T-helper 1 cell treated with Interleukin-12 subunit alpha and Interleukin-12 subunit beta and Interleukin-4 antibody, amounts not matched to agents 30 μg/mL and 1 μg/mL, for 36 hours (primary cell): ENCODE measurements around the gene AGFG2.
A peak's percentile ranks its signal among the peaks of the same experiment; 100 is the strongest.
"Not testable (repeated sequence)": the region's sequence is repeated elsewhere in the genome, so short reads cannot be mapped to it uniquely, and the experiment has no call there.

ENCODE experiments used
- H3K27ac Mint-ChIP-seq: one replicate; pipeline ENCODE4 v1.8.0; 2021; ENCODE audit warnings: mild to moderate bottlenecking, mixed read lengths
- H3K27me3 Mint-ChIP-seq: one replicate; pipeline ENCODE4 v1.8.0; 2021; ENCODE audit warnings: low read depth, mixed read lengths
- H3K36me3 Mint-ChIP-seq: one replicate; pipeline ENCODE4 v1.8.0; 2021; ENCODE audit warnings: low read depth, mixed read lengths
- H3K4me1 Mint-ChIP-seq: one replicate; pipeline ENCODE4 v1.8.0; 2021; ENCODE audit warnings: low read depth, mixed read lengths
- H3K4me3 Mint-ChIP-seq: one replicate; pipeline ENCODE4 v1.8.0; 2021; ENCODE audit warnings: mild to moderate bottlenecking, moderate library complexity, mixed read lengths
- H3K9me3 Mint-ChIP-seq: one replicate; pipeline ENCODE4 v1.8.0; 2021; ENCODE audit warnings: mixed read lengths

The AGFG2 gene

DNA sequence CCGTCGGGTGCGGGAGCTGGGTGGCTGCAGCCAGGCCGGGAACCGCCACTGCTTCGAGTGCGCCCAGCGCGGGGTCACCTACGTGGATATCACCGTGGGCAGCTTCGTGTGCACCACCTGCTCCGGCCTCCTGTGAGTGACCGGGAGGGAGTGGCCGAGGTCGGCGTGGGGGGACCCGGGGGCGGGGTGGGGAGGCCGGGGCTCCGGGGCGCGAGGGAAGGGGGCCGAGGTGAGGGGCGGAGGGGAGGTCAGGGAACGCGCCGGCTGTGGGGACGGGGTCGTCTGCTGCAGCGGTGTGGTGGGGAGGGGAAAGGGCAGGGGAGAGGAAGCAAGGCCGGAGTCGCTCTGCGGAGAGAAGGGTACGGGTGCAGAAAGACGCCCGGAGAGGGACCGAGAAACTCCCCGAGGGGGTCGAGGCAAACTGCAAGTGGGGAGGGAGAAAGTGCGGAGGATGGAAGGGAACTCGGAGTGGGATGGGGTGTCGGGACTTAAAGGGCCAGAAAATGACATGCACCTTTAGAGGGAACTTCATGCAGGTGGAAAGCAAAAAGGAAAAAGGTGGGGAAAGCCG is 518 bp downstream of the AGFG2 start:
- Mint-ChIP-seq H3K36me3 (peaks cover 9% of the 10 kb centered on the region), H3K4me3 (peak overlapping the region; percentile 98), H3K27me3 (no peaks in the 10 kb centered on the region), H3K9me3 (no peaks in the 10 kb centered on the region), H3K4me1 (peaks cover 45% of the 10 kb centered on the region), H3K27ac (peak overlapping the region; percentile 62)

DNA sequence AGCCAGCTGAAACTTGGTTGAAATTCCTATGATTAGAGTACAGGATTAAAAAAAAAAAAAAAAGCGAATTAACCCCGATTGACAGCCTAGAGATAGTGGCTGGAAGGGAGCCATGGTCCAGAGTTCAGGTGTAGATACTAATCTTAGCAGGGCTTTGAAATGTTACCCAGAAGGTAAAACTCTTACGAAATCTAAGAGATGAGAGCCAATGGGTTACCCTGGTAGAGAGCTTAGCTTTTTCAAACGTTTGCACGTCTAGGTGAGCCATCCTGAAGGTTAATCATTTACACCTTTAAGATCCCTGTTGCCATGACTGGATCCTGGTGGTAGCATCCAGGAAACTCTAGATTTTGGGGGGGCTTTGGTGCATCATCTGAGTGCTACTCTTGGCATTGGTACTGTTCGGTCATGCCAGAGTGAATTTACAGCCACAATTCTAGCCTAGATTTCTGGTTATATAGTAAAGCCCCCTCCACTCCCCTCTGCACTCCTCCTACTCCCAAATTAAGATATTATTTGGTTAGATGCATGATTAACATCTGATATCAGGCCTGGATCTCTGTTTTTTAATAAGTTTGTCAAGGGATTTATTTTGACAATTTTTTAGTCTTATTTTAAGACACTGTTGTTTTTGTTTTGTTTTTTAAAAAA is 1.2 kb downstream of the AGFG2 start:
- H3K4me3 Mint-ChIP-seq, result peak overlapping the region; percentile 98
- H3K9me3 Mint-ChIP-seq, result no peaks in the 10 kb centered on the region
- peaks cover 9% of the 10 kb centered on the region for H3K36me3 Mint-ChIP-seq
- H3K27ac Mint-ChIP-seq, result peak overlapping the region; percentile 62
- peaks cover 52% of the 10 kb centered on the region for H3K4me1 Mint-ChIP-seq
- H3K27me3 Mint-ChIP-seq, result no peaks in the 10 kb centered on the region

DNA sequence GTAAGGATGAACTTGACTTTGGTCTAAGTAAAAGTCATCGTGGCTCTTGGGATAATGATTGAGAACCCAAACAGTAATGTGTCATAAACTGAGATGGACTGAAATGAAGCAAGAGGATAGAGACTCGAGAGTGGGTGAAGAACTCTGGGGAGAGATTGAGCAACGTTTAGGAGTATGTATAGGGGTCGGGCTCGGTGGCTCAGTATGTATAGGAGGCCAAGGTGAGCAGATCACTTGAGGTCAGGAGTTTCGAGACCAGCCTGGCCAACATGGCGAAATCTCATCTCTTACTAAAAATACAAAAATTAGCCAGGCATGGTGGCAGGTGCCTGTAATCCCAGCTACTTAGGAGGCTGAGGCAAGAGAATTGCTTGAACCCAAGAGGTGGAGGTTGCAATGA is 2.3 kb downstream of the AGFG2 start:
- peaks cover 63% of the 10 kb centered on the region for H3K4me1 Mint-ChIP-seq
- not testable (repeated sequence) for H3K9me3 Mint-ChIP-seq, H3K27me3 Mint-ChIP-seq, H3K36me3 Mint-ChIP-seq
- peak overlapping the region; percentile 11 for H3K27ac Mint-ChIP-seq
- peak overlapping the region; percentile 17 for H3K4me3 Mint-ChIP-seq

DNA sequence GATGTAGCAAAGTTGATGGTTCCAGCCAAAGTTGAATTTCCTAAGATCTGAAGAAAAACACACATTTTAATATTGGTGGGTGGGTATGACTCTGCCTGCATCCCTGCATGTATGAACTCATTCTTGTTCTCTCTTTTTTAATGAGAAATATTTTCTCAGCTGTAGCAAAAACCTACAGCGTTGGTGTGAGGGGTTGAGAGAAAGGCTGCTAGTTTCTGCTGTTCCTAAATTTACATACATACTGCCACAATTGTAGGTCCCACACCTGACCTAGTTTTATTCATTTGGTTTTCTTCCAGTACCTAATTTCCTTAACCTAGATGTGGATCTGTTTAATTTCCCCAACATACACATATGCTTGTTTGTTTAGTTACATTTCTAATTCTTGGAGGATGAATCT is 4.6 kb downstream of the AGFG2 start:
- Mint-ChIP-seq H3K27me3 (no peaks in the 10 kb centered on the region), H3K4me3 (peak overlapping the region; percentile 64), H3K27ac (peak overlapping the region; percentile 93), H3K36me3 (peaks cover 14% of the 10 kb centered on the region), H3K9me3 (no peaks in the 10 kb centered on the region), H3K4me1 (peaks cover 78% of the 10 kb centered on the region)

DNA sequence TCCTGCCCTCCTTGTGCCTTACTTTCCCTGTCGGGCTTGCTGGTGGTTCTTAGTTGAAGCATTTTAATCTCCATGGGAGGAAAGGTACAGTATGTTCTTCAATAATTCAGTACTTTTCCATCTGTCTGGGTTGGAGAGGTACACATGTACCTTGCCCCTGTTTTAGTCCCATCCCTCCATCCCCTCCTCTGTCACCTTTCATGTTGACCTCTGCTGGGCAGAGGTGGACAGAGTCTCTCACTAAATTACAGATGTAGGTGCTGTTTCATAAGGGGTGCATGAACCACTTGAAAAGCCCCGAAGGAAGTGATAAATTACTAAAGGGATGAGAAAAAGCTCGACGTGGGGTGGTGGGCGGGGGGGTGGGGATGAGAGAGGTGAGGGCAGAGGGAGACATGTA is 5.4 kb downstream of the AGFG2 start:
- H3K4me3 Mint-ChIP-seq, result peak overlapping the region; percentile 64
- H3K27me3 Mint-ChIP-seq, result no peaks in the 10 kb centered on the region
- H3K36me3 Mint-ChIP-seq, result peaks cover 16% of the 10 kb centered on the region
- H3K4me1 Mint-ChIP-seq, result peaks cover 78% of the 10 kb centered on the region
- no peaks in the 10 kb centered on the region for H3K9me3 Mint-ChIP-seq
- H3K27ac Mint-ChIP-seq, result peak overlapping the region; percentile 93

DNA sequence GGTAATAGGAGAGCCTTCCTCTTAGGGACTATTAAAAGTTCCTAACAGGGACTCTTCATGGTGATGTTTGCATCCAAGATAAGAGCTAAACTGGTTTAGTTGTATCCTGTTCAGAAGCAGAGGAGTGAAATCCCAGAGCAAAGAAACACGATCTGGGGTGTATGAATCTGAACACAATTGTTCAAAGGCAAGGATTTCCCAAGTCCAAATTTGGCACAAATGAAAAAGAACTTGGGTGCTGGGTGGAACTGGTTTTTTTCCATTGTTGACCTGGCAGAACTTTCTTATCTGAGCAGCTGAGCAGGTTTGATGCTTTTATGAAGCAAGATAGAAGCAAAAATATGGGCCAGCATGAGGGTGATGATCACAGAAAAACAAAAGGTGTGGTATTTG is 6.0 kb downstream of the AGFG2 start:
- no peaks in the 10 kb centered on the region for H3K9me3 Mint-ChIP-seq
- H3K27ac Mint-ChIP-seq, result peak overlapping the region; percentile 93
- H3K4me1 Mint-ChIP-seq, result peaks cover 74% of the 10 kb centered on the region
- no peaks in the 10 kb centered on the region for H3K27me3 Mint-ChIP-seq
- peaks cover 16% of the 10 kb centered on the region for H3K36me3 Mint-ChIP-seq
- H3K4me3 Mint-ChIP-seq, result peak overlapping the region; percentile 64

DNA sequence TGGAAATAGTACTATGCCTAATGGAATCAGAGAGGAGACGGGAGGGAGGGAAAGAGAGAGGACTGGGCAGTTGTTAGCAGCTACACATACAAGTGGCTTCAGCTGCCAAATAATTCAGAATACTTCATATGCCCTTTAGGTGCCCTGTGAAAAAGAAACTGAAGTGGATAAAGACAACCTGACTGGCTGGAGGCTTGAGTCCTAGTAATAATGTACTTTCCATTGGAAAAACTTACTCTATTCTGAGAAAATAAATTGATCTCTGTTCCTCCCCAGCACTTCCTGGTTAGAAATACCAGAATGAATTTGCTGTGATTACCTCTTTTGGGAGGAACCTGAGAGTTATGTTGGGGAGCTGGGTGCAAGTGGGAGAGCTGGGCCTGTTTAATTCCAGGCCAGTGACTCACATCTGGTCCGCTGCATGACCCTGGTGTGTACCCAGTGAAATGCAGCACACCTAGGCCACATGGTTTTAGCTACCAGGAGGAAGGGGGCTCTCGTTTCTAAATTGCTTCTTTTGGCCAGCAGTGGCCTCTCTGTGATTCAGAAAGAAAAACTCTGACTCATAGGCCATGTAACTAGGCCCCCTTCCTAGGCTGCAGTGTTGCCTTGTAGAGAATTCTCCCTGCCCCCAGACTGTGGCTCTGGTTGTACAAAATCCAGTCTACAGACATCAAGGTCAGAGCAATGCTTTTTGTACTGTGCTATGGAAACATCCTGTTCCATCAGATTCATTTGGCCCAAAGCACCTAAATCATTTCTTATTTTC is 6.5 kb downstream of the AGFG2 start:
- H3K4me1 Mint-ChIP-seq, result peaks cover 74% of the 10 kb centered on the region
- peak overlapping the region; percentile 93 for H3K27ac Mint-ChIP-seq
- no peaks in the 10 kb centered on the region for H3K27me3 Mint-ChIP-seq
- H3K4me3 Mint-ChIP-seq, result peak overlapping the region; percentile 64
- no peaks in the 10 kb centered on the region for H3K9me3 Mint-ChIP-seq
- H3K36me3 Mint-ChIP-seq, result peaks cover 19% of the 10 kb centered on the region

DNA sequence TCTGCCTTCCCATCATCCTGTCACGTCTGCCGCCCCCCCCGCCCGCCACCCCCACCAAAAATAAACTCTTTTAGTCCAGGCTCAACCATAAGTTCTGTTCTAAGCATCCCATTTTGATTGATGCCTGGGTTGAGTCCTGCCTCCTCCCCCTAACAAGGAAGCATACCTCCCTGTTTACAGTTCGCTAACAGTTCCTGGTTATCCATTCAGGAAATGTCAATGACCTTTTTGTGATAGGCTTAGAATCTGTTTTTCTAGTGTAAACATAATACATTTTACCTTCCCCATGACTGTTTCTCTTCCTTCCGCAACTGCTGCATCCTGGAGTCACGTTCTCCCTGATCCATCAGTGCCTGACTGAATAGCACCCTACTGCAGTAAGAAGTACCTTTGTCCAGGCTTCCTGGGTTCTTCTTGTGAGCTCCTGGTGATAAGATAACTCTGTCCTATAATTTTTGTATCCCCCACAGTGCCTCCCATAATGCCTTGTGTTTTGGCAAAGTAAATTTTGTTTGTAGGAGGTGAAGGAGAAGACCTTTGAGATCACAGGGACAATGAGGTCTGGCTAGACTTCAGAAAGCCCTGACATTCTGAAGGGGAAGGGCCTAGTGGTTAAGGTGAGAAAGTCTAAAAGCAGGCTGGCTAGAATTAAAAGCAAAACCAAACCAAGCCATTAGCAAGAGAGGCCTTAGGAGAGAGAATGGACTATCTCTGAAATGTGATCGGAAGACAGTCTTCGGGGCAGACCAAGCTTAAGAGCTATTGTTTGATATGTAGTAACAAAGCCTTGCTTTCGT is 7.3 kb downstream of the AGFG2 start:
- no peaks in the 10 kb centered on the region for H3K9me3 Mint-ChIP-seq

DNA sequence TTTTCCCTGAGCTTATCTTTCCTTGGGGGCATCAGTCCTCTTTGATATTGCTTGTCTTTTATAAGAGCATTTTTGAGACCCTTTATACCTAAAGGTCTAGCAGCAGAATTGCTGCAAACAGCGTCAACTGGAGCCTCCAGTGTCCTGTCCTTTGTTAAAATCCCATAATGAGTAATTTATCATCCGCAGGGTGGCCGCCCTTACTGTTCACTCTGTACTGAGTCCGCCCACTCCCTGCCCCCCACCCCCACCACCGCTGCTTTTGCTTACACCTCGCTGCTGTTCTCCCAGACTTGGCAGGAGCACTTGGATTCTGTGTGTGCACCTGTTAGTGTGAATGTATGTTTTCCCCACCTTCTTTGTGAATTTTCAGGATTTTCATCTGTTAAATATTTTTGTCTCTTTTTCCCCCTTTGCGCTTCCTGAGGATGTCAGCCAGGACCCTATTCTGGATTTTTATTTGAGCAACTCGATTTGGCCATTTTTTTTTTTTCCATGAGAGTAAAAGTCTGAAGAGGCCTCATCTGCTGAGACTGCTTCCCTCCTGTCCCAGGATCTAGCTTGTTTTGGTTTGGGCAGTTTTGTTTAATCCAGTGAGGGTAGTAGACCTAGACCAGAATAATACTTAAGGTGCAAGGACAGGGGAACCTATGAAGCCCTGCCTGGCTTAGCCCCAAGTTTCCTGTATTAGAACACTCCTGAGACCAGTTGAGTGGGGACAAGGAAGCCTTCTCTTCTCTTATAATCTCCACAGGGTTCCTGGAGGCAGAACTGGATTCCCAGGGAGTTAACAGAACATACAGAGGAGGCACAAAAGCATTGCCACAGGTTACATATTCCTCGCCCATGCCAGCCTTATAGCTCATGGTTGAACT is 8.2 kb downstream of the AGFG2 start:
- no peaks in the 10 kb centered on the region for H3K9me3 Mint-ChIP-seq
- H3K4me3 Mint-ChIP-seq, result peak overlapping the region; percentile 64
- no peaks in the 10 kb centered on the region for H3K27me3 Mint-ChIP-seq
- peaks cover 16% of the 10 kb centered on the region for H3K36me3 Mint-ChIP-seq
- H3K4me1 Mint-ChIP-seq, result peaks cover 66% of the 10 kb centered on the region
- peak overlapping the region; percentile 93 for H3K27ac Mint-ChIP-seq

More for the DNA sequence above, 7.3 kb downstream of the AGFG2 start:
- Mint-ChIP-seq H3K27me3 (no peaks in the 10 kb centered on the region), H3K4me3 (peak overlapping the region; percentile 64), H3K36me3 (peaks cover 17% of the 10 kb centered on the region), H3K27ac (peak overlapping the region; percentile 93), H3K4me1 (peaks cover 71% of the 10 kb centered on the region)

DNA sequence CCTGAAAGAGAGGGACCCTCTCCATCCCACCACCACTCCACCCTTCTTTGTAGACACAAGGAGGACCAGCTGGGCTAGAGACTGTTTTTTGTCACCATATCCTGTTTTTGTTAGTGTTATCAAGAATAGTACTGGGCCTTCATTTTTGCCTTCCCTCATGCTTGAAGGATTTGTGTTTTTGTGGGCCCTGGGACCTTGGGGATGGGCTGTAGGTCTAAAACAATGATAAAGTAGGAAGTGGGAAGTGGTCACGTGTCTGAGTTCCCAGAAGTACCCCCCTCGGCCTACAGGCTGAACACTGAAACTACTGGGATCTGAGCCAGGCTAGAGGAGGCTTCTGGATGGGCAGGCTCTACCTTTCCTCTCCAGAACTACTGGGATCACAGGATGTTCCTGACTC is 8.9 kb downstream of the AGFG2 start:
- peaks cover 21% of the 10 kb centered on the region for H3K36me3 Mint-ChIP-seq
- H3K4me3 Mint-ChIP-seq, result peak overlapping the region; percentile 64
- no peaks in the 10 kb centered on the region for H3K9me3 Mint-ChIP-seq
- no peaks in the 10 kb centered on the region for H3K27me3 Mint-ChIP-seq
- H3K27ac Mint-ChIP-seq, result peak overlapping the region; percentile 93
- peaks cover 66% of the 10 kb centered on the region for H3K4me1 Mint-ChIP-seq

DNA sequence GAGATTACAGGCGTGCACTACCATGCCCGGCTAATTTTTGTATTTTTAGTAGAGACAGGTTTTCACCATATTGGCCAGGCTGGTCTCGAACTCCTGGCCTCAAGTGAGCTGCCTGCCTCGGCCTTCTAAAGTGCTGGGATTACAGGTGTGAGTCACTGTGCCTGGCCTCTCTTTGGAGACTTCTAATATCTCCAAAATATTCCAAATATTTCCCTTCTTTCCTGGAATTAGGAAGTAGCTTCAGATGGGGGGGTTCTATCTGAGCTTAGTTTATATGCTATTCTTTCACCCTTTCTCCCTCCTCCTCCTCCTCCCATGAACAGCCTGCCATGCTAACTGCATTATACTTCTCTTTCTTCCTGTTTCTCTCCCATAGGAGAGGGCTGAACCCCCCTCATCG is 9.4 kb downstream of the AGFG2 start:
- peak overlapping the region; percentile 46 for H3K4me3 Mint-ChIP-seq
- H3K27me3 Mint-ChIP-seq, result not testable (repeated sequence)

DNA sequence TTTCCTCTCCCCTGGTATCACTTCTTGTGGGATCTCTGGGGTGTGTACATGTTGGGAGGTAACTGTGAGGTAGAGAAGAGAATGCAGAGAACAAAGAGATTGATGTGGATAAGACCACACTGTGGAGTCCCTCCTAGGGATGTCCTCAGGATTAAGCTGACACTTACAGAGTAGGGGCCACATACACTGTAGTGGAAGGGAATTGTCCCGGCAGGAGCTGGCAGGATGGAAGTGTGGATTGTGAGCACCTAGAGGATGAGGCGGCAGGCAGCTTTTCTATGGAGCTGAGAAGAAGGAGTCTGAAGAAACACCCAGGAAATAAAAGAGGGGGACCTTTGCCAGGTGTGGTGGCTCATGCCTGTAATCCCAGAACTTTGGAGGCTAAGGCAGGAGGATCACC is 13.5 kb downstream of the AGFG2 start:
- Mint-ChIP-seq H3K9me3 (no peaks in the 10 kb centered on the region), H3K4me3 (no peak overlapping the region), H3K36me3 (peaks cover 35% of the 10 kb centered on the region), H3K4me1 (peaks cover 25% of the 10 kb centered on the region), H3K27ac (peak overlapping the region; percentile 18), H3K27me3 (no peaks in the 10 kb centered on the region)

More for the DNA sequence above, 9.4 kb downstream of the AGFG2 start:
- Mint-ChIP-seq H3K27ac (peak overlapping the region; percentile 93), H3K36me3 (peaks cover 21% of the 10 kb centered on the region), H3K4me1 (peaks cover 62% of the 10 kb centered on the region)
- H3K9me3 Mint-ChIP-seq, result not testable (repeated sequence)

DNA sequence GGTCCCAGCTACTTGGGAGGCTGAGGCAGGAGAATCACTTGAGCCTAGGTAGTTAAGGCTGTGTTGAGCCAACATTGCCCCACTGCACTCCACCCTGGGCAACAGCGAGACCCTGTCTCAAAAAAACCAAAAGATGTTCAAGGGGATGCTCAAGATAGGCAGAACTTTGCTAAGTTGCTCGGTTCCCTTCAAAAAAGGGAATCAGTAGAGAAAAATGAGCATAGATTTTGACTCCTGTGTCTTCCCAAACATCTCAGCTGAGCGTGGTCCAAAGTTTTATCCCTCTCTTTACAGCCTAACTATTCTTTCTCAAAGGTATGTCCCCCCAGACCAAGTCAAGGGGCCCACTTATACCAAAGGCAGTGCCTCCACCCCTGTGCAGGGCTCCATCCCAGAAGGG is 14.0 kb downstream of the AGFG2 start:
- Mint-ChIP-seq H3K9me3 (no peaks in the 10 kb centered on the region), H3K4me1 (peaks cover 20% of the 10 kb centered on the region), H3K27me3 (no peaks in the 10 kb centered on the region), H3K36me3 (peaks cover 32% of the 10 kb centered on the region), H3K27ac (no peak overlapping the region), H3K4me3 (no peak overlapping the region)

DNA sequence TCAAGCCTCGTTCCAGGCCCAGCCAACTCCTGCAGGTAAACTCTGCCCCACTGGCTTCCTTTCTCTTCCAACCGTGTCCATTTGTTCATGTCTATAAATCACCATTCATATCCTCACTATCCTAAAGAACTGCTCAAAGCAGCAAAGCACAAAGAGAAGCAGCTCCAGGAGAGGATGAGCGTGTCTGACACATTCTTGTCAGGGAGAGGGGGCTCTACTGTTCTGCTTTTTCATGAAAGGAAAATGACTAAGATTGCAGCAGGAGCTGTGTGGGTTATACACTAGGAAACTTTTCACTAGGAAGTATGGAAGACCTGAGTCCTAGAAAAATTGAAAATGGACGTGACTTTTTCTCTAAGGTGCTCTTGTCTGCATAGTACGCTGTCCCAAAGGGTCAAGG is 16.7 kb downstream of the AGFG2 start:
- peaks cover 11% of the 10 kb centered on the region for H3K4me1 Mint-ChIP-seq
- no peaks in the 10 kb centered on the region for H3K9me3 Mint-ChIP-seq
- no peak overlapping the region for H3K27ac Mint-ChIP-seq
- peaks cover 25% of the 10 kb centered on the region for H3K36me3 Mint-ChIP-seq
- H3K27me3 Mint-ChIP-seq, result no peaks in the 10 kb centered on the region
- no peak overlapping the region for H3K4me3 Mint-ChIP-seq
